Ecto neural progenitor cell (in vitro differentiated cells): ENCODE data around the gene CIRBP.
A peak's percentile ranks its signal among the peaks of the same experiment; 100 is the strongest.

Experiments
- DNase-seq: peaks from one replicate; pipeline ENCODE4 v3.0.0-alpha.2; 2018; ENCODE audit warnings: low spot score

CIRBP gene

DNA sequence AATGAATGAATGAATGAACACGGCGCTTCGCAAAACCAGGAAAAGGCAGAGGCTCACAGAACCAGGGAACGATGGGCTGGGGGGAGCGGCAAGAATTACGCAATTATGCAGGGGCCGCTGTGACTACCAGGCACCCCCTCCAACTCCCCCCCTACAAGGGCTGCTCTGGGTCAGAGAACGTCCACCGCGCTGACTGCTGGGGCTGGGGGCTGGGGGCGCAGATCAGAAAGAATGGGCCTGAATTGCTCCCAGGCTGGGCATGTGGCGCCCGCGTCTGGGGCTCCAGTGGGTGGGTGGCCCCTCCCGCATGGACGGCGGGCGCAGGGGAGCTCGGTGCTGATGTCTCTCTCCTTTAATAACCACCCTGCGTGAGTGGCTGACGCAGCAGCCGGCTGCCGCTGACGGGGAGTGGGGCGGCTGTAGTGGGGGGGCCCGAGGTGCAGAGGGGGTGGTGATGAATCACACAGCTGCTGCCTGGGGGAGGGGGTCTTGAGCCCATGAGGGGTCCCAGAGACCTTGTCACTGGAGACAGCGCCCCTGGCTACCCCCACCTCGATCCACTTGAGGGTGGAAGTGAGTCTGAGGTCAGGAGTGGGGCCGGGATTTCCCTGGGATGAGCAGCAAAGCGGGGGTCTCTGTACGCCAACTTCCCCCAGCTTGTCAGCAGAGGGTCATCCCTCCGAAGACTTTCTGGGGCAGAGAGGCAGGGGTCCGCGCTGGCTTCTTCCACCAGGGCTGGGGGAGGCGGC, 1.5 kb upstream of the CIRBP start:
- DNase-seq = no peak

DNA sequence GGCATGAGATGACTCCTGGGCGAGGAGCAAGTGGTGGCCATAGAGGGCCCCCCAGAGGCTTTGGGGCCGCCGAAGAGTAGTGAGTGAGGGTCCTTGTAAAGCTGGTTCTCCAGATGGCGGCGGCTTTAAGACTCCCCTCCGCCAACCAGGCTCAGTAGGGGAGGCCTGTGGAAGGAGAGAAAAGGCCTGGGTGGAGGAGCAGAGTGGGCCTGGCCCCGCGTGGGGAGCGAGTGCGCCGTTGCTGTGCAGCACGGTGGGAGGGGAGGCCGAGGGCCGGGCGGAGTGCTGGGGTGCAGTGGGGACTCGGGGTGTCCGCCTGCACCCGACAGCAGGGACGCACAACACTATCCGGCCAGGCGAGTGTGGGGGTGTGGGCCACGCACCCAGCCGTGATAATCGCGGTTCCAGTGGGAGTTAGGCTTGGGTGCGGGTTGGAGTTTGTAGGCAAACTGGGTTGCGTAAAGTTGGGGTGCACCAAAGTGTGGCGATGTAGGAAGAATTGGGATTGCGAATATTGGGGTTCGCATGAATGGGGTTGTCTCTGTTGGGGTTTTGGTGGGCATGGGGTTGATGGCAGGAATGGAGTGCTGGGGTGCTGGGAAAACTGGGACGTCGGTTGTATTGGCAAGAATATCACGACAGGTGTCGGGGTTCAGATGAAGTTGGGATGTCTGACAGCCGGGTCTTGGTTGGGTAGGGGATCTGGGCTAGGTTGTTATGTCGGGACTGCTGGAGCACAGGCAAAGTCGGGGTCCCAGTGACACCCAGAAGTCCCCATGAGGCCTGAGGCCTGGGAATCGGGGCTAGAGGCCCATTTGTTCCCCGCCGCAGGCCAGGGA, 687 bp upstream of the CIRBP start:
- DNase-seq = no peak

DNA sequence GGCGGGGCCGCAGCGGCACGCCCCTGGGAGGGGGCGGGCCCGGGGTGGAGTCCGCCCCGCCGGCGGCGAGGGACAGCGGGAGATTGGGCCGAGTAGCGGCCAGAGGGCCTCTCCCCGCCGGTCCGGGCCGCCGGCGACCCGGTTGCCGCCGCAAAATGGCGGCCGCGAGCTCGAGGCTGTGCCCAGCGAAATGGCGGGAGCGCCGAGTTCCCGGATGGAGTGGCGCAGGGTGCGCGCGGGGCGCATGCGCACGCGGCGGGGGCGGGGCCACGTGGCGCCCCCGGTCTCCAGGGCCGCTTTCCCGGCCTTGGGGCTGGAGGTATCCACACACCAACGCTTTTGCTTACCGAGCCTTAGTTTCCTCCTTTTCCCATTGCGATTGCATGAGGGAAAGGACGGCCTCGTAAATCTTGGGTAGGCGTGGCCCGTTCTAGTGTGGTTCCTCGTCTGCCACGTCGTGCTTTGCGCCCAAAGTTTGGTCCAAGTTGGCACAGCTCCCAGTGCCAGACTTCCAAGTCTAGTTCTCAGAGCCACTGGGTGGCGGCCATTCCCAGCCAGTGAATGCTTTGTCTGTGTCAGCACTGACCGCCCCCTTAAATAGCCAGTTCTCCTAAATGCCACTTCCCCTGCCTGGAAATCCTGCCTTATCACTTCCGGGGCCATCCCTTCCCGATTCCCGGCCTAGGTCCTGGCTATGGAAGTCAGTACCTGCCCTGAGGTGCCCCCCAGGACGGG, 513 bp downstream of the CIRBP start:
- DNase-seq = peak; percentile 89

- no peak for DNase-seq
Observed at GRCh38 chr19:1270213-1270853, 1.2 kb downstream of the CIRBP start.

DNA sequence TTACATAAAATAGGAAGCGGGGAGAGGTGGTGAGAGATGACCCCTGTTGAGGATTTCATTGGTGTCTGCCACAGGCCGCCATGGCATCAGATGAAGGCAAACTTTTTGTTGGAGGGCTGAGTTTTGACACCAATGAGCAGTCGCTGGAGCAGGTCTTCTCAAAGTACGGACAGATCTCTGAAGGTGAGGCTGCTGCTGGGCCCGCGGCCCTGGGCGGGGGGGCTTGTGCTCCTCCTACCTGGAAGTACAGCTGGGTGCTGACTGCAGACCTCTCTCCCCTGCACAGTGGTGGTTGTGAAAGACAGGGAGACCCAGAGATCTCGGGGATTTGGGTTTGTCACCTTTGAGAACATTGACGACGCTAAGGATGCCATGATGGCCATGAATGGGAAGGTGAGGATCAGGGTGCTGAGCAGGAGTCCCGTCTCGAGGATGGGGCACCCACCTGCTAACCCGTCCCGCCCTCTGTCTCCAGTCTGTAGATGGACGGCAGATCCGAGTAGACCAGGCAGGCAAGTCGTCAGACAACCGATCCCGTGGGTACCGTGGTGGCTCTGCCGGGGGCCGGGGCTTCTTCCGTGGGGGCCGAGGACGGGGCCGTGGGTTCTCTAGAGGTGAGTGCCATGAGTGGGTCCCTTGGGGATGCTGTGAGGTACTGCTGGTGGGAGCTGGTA, 1.9 kb downstream of the CIRBP start:
- no peak for DNase-seq

GRCh38 chr19:1271528-1272422, 2.6 kb downstream of the CIRBP start:
- no peak for DNase-seq

DNA sequence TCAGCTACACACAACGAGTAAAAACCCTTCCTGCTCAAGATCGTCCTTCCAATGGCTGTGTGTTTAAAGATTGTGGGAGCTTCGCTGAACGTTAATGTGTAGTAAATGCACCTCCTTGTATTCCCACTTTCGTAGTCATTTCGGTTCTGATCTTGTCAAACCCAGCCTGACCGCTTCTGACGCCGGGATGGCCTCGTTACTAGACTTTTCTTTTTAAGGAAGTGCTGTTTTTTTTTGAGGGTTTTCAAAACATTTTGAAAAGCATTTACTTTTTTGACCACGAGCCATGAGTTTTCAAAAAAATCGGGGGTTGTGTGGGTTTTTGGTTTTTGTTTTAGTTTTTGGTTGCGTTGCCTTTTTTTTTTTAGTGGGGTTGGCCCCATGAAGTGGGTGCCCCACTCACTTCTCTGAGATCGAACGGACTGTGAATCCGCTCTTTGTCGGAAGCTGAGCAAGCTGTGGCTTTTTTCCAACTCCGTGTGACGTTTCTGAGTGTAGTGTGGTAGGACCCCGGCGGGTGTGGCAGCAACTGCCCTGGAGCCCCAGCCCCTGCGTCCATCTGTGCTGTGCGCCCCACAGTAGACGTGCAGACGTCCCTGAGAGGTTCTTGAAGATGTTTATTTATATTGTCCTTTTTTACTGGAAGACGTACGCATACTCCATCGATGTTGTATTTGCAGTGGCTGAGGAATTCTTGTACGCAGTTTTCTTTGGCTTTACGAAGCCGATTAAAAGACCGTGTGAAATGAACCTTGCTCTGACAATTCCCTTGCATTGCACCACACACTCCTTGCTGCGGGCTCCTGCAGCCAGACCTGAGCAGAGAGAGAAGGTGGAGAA, 3.5 kb downstream of the CIRBP start:
- no peak for DNase-seq

DNA sequence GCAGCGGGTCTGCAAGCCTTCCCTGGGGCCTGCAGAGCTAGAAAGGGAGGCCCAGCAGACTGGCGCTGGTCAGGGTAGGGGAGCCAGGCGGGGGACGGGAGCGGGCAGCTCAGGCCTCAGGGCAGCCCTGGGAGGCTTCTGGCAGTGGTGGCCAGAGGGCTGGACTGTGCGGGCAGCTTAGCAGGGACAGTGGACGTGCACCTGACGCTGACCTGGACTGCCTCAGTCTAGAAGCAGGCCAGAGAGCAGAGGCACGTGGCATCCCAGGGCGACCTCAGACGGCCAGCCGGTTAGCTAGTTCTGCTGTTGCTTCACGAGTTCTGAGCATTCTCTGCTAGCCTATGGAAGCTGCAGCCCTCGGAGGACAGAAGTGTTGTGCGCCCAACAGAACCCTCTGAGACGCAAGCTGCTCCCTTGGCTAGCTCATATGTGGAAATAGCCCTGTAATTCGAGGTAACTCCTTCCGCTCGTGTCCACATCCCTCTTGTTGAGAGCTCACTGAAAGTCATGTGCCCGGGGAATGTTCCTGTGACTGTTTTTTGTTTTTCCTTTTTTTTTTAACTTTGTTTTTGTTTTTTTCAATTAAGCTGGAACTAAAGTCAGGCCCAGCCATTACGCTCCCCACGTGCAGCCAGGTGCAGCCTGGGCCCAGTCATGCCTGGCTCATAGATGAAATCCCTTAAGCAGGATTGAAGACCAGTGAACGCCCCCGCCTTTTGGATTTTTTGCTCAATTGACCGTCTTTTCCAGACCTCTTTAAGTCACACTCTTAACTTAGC, 4.3 kb downstream of the CIRBP start:
- no peak for DNase-seq

- DNase-seq = no peak
Observed at GRCh38 chr19:1274081-1274851, 5.1 kb downstream of the CIRBP start.

DNA sequence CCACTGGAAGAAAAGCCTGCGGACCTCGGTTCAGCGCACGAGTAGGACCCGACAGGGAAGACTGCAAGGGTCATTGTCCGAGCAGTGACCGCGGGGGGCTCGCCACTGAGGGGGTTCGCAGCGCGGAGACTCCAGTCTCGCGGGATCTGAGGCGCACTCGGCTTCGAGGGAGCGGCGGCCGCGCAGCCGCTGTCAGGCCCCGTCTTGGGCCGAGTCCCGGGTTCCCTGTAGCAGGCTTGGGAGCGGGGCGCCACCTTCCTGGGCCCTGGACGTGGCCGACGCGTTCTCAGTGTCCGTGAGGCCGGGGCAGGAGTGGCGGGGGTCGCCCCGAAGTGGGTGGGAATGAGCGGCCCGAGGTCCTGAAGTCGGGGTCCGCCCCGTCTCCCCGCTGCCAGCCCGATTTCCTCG, 5.7 kb downstream of the CIRBP start:
- DNase-seq = peak; percentile 79

DNA sequence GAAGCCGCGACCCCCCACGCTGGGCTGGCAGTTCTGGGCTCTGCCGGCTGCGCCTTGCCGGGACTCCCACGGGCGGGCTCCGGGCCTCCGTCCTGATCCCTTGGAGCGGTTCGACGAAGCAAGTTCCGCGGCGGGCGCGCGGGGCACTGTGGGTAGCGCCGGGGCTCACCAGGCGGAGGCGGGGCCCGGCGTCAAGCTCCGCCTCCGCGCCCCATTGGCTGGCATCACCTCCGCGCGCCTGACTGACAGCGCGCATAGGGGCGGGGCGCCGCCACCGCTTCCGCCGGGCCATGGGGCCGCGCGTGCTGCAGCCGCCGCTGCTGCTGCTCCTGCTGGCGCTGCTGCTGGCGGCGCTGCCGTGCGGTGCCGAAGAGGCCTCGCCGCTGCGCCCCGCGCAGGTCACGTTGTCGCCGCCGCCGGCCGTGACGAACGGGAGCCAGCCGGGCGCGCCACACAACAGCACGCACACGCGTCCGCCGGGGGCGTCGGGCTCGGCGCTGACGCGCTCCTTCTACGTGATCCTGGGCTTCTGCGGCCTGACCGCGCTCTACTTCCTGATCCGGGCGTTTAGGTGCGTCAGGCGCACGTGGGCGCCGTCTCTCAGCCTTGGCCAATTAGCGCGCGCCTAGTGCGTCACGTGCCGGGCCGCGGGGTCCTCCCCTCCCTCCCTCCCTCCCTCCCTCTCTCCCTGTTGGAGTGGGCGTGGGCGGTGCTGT, 6.3 kb downstream of the CIRBP start, which contains the start of gene FAM174C:
Gene FAM174C (plus strand): TSS at position 271 of the 716 bp plus-strand sequence. CDS start 20 bp downstream, at position 291.
- peak; percentile 96 for DNase-seq

GRCh38 chr19:1275976-1276627, 7.0 kb downstream of the CIRBP start:
- no peak for DNase-seq

DNA sequence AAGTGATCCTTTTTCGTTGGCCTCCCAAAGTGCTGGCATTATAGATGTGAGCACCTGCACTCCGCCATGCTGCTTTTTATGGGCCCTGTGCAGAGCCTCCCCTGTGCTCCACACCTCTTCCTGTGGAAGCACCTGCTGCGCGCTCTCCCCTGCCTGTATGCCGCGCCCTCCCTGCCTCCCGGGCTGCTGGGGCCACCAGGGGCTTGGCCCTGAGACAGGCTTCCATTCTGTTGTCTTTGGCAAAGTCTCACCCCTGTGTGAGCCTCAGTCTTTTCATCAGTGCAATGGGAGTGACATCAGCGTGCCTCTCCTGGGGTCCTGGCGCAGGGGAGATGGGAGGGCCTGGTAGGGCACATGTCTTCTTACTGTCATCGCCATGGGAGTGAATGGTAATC, 7.5 kb downstream of the CIRBP start:
- no peak for DNase-seq

DNA sequence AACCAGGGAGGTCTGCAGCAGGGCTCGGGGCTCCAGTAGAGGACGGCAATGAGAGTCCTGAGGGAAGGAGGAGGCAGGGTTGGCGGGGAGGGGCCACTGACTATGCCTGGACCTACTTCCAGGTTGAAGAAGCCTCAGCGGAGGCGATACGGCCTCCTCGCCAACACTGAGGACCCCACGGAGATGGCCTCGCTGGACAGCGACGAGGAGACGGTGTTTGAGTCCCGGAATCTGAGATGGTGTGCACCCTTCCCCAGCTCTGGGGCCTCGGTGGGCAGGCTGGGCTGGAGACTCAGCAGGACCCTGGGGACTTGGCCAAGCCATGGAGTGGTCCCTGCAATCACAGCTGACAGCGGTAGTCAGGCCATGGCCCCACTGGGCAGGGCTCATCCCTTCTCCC, 7.9 kb downstream of the CIRBP start:
- no peak for DNase-seq

DNA sequence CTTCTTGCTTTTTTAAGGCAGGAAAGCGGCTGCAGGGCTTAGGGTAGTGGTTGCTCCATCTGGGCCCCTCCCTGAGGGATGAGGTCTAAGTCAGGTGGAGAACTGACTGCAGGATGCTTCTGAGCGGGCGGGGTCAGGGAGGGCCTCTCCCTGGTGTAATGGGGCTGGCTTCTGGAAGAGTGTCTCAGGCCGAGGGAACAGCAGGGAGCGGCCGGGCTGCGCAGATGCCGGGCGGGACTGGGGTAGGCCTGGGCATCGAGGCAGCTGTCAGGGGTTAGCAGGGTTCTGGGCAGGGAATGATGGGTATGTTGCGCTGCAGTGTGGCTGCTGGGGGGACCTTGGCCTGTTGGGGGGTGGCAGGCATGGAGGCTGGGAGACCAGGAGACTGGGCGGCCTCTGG, 8.9 kb downstream of the CIRBP start:
- no peak for DNase-seq

DNA sequence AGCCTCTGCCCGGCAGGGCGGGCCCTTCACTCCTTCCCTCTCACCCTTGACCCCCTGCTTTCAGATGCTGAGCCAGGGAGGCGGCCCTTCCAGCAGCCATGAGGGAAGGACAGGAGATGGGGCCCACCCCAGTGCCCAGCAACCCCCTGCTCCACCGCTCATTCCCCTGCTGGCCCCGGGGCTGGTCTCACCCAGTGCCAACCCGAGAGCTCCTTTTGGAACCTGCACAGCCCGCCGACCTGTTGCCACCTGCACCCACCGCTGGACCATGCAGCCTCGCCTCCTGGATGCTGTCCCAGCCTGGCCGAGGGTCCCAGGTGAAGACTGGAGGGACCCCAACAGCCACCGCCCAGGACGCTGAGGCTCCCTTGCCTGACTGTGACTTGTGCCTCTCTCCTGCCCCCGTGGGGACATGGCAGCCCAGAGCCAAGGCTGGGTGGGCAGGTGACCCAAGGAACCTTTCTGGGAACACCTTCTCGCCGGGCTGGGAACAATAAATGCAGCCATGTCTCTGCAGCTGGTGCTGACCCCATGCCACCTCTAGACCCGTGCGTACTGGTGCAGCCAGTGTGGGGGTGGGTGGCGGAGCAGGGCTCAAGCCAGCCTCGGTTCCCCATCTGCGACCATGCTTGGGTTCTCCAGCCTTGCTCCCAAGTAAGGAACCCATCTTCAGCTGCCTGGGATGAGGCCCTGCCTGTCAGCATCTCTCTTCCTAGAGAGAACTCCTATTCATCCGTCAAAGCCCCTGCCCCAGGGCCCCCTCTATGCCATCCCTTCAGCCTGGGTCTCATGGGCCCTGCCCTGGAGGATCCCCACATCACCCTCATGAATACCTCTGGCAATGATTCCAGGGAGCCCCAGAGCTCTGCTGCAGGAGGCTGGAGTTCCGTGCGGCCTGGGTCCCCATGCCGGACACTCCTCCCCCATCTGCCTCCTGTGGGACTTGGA, 9.9 kb downstream of the CIRBP start:
- no peak for DNase-seq
